WTC11 (cell line): ENCODE data around the gene PEAK1. TPM values are rescaled to one million over a fixed set of nuclear protein-coding genes. Genes with fewer than 3 reads are reported as not detected.

Experiments
- ATAC-seq: fragments of 200-7000 bp; cut with Tn5 transposase; 2 replicates; pipeline ENCODE4 v1.10.0; 2021; ENCODE audit warnings: mild to moderate bottlenecking, moderate library complexity
- CTCF ChIA-PET: fragments of 300-600 bp; sonication (Branson Sonifier 250); formaldehyde crosslinking; loops from one replicate; lab custom pipeline; 2021; ENCODE audit warnings: antibody characterized with exemption; lab: Charles Lee
- POLR2A ChIA-PET: fragments of 350-600 bp; sonication (Branson Sonifier 250); formaldehyde crosslinking; loops from one replicate; lab custom pipeline; 2021; ENCODE audit warnings: antibody characterized with exemption; lab: Charles Lee
- DNase-seq: peaks from one replicate; pipeline ENCODE4 v3.0.0; 2021; ENCODE audit warnings: low spot score
- H3K27ac Mint-ChIP-seq: 2 replicates; pipeline ENCODE4 v1.8.0; 2021; ENCODE audit warnings: mixed read lengths
- H3K27me3 Mint-ChIP-seq: 2 replicates; pipeline ENCODE4 v1.8.0; 2021; ENCODE audit warnings: low read depth, mild to moderate bottlenecking, moderate library complexity, mixed read lengths
- H3K36me3 Mint-ChIP-seq: 2 replicates; pipeline ENCODE4 v1.8.0; 2021; ENCODE audit warnings: mixed read lengths
- H3K4me1 Mint-ChIP-seq: 2 replicates; pipeline ENCODE4 v1.8.0; 2022; ENCODE audit warnings: mixed read lengths
- H3K4me3 Mint-ChIP-seq: 2 replicates; pipeline ENCODE4 v1.8.0; 2021; ENCODE audit warnings: mild to moderate bottlenecking, moderate library complexity, mixed read lengths
- H3K9me3 Mint-ChIP-seq: 2 replicates; pipeline ENCODE4 v1.8.0; 2021; ENCODE audit warnings: mixed read lengths
- CREB1 ChIP-seq: sonication (generic); formaldehyde crosslinking; IDR thresholded peaks from 2 replicates; pipeline ENCODE4 v1.8.0; 2023; ENCODE audit warnings: mild to moderate bottlenecking, missing genetic modification reagents
- IRF2 ChIP-seq: sonication (generic); formaldehyde crosslinking; IDR thresholded peaks from 2 replicates; pipeline ENCODE4 v1.8.0; 2022; ENCODE audit warnings: low read depth, missing genetic modification reagents, borderline replicate concordance
- JAZF1 ChIP-seq: fragments of 250-450 bp; sonication (Bioruptor Pico); IDR thresholded peaks from 2 replicates; pipeline ENCODE4 v1.9.0; 2021; ENCODE audit warnings: moderate library complexity, mild to moderate bottlenecking, inconsistent platforms
- JUN ChIP-seq: sonication (generic); formaldehyde crosslinking; IDR thresholded peaks from 2 replicates; pipeline ENCODE4 v1.8.0; 2023; ENCODE audit warnings: mild to moderate bottlenecking, missing genetic modification reagents
- KAT7 ChIP-seq: sonication (generic); formaldehyde crosslinking; IDR thresholded peaks from 2 replicates; pipeline ENCODE4 v1.8.1; 2023; ENCODE audit warnings: missing genetic modification reagents, mild to moderate bottlenecking, borderline replicate concordance
- MYBL2 ChIP-seq: sonication (generic); formaldehyde crosslinking; IDR thresholded peaks from 2 replicates; pipeline ENCODE4 v1.8.1; 2023; ENCODE audit warnings: mild to moderate bottlenecking, moderate library complexity, missing genetic modification reagents
- NFATC4 ChIP-seq: fragments of 250-450 bp; sonication (Bioruptor Pico); IDR thresholded peaks from 2 replicates; pipeline ENCODE4 v1.9.0; 2021; ENCODE audit warnings: mild to moderate bottlenecking
- RELA ChIP-seq: sonication (generic); formaldehyde crosslinking; IDR thresholded peaks from 2 replicates; pipeline ENCODE4 v1.8.1; 2022; ENCODE audit warnings: missing genetic modification reagents, mild to moderate bottlenecking, borderline replicate concordance
- TEAD1 ChIP-seq: sonication (generic); formaldehyde crosslinking; IDR thresholded peaks from 2 replicates; pipeline ENCODE4 v1.8.0; 2022; ENCODE audit warnings: mild to moderate bottlenecking, missing genetic modification reagents
- TEAD4 ChIP-seq: sonication (generic); formaldehyde crosslinking; IDR thresholded peaks from 2 replicates; pipeline ENCODE4 v1.8.0; 2022; ENCODE audit warnings: mild to moderate bottlenecking, missing genetic modification reagents
- total RNA-seq: library from RNA; stranded (reverse); gene quantifications from 3 replicates; pipeline ENCODE4 v1.2.3, GENCODE V29; 2021
- TF ChIP-seq, protein P1 (sequence below): fragments of 250-450 bp; sonication (Bioruptor Pico); conservative IDR thresholded peaks from 2 replicates; pipeline ENCODE4 v1.9.0; 2021; ENCODE audit warnings: mild to moderate bottlenecking
- TF ChIP-seq, protein P2 (sequence below): fragments of 200-600 bp; IDR thresholded peaks from 2 replicates; pipeline ENCODE4 v1.8.0; 2022; ENCODE audit warnings: antibody characterized with exemption
- TF ChIP-seq, protein P3 (sequence below): fragments of 250-450 bp; sonication (Bioruptor Pico); IDR thresholded peaks from 2 replicates; pipeline ENCODE4 v2.1.2; 2022; ENCODE audit warnings: mild to moderate bottlenecking, moderate library complexity
- TF ChIP-seq, protein P4 (sequence below): sonication (generic); formaldehyde crosslinking; IDR thresholded peaks from 2 replicates; pipeline ENCODE4 v1.8.1; 2023; ENCODE audit warnings: mild to moderate bottlenecking, moderate library complexity, missing genetic modification reagents
- TF ChIP-seq, protein P5 (sequence below): sonication (generic); formaldehyde crosslinking; IDR thresholded peaks from 2 replicates; pipeline ENCODE4 v1.8.1; 2023; ENCODE audit warnings: mild to moderate bottlenecking, missing genetic modification reagents, borderline replicate concordance
- TF ChIP-seq, protein P6 (sequence below): sonication (generic); formaldehyde crosslinking; IDR thresholded peaks from 2 replicates; pipeline ENCODE4 v1.8.1; 2023; ENCODE audit warnings: mild to moderate bottlenecking, missing genetic modification reagents, moderate library complexity
- TF ChIP-seq, protein P7 (sequence below): sonication (generic); formaldehyde crosslinking; IDR thresholded peaks from 2 replicates; pipeline ENCODE4 v1.8.0; 2023; ENCODE audit warnings: missing genetic modification reagents, mild to moderate bottlenecking, borderline replicate concordance

Gene PEAK1
- total RNA-seq, 1 experiment from 2014 or later: 49.0 TPM

DNA sequence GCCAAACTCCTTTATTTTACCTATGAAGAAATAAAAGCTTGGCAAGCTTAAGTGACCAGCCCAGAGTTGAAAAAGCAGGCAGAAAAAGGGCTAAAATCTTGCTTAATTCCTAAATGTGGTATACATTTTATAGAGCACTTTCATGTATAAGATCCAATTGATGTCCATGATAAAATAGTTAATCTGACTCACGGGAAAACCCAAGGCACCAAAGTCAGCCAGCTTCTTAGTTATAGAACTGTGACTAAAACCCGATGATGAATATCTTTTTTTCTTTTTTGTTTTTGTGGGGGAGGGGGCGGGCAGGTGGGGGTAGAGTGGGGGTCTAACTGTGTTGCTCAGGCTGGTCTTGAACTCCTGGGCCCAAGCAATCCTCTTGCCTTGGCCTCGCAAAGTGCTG is 71.4 kb downstream of the PEAK1 start:
- ATAC-seq: no peak
- peaks cover 14% of the 10 kb centered on the region for H3K36me3 Mint-ChIP-seq
- TF ChIP-seq NFATC4: no peak
- peaks cover 9% of the 10 kb centered on the region; the same call in 1 of the 2 replicates for H3K9me3 Mint-ChIP-seq
- no peak overlapping the region for H3K27ac Mint-ChIP-seq
- CTCF ChIA-PET: interaction anchor here (0.6 kb wide), 1 partner anchor 135 kb away, joined by 4 read pairs; no protein-coding TSS in a partner anchor
- peaks cover 18% of the 10 kb centered on the region for H3K4me1 Mint-ChIP-seq
- no peaks in the 10 kb centered on the region for H3K27me3 Mint-ChIP-seq
- POLR2A ChIA-PET: no interaction called here
- no peak overlapping the region for H3K4me3 Mint-ChIP-seq
- DNase-seq: no peak

DNA sequence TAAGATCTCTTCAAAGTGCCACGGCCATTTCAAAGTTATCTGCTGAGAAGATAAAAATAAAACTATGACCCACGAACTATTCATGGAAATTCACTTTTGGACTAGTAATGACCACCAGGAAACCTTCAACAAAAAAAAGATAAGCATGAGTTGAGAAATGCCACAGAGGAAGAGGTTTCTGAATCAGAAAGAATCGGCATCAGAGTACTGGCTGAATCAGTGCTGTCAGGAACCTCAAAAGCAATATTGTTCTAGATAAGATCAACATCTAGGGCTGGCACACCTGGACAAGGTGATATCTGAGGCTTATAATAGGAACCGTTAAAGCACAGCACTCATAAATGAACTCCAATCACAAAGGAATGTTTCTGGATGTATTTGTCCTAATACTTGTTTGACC is 72.7 kb downstream of the PEAK1 start:
- ChIA-PET CTCF (no interaction called here), POLR2A (no interaction called here)
- H3K36me3 Mint-ChIP-seq: peaks cover 24% of the 10 kb centered on the region
- ATAC-seq: no peak
- no peak for DNase-seq
- TF ChIP-seq, protein P1, sequence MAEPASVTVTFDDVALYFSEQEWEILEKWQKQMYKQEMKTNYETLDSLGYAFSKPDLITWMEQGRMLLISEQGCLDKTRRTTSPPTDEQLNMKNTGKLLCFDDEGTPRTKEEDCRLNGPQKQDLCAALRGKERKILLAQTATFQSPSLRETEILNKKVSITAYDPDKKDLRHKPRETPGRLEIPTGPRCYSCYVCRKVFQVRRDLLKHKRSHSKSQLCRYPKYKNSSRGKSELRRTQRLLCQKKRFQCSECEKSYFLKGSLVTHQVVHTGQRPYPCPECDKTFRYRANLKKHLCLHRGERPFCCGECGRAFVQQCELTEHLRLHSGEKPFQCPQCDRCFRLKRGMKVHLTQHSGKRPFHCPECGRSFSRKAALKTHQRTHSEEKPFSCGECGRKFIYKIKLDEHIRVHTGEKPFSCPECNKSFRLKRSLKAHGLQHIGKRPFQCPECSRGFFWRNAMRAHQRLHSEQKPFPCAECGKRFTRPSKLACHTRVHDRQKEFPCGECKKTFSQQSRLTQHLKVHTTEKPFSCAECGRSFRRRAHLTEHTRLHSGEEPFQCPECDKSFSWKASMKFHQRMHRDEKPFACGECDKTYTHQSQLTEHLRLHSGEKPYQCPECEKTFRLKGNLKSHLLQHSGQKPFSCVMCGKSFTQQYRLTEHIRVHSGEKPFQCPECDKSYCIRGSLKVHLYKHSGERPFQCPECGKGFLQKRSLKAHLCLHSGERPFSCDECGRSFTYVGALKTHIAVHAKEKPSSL (CRISPR knock-in tag): no peak
- TF ChIP-seq KAT7 (CRISPR knock-in tag): no peak
- no peak for TF ChIP-seq MYBL2 (CRISPR knock-in tag)
- TF ChIP-seq RELA (CRISPR knock-in tag): no peak
- TF ChIP-seq, protein P2, sequence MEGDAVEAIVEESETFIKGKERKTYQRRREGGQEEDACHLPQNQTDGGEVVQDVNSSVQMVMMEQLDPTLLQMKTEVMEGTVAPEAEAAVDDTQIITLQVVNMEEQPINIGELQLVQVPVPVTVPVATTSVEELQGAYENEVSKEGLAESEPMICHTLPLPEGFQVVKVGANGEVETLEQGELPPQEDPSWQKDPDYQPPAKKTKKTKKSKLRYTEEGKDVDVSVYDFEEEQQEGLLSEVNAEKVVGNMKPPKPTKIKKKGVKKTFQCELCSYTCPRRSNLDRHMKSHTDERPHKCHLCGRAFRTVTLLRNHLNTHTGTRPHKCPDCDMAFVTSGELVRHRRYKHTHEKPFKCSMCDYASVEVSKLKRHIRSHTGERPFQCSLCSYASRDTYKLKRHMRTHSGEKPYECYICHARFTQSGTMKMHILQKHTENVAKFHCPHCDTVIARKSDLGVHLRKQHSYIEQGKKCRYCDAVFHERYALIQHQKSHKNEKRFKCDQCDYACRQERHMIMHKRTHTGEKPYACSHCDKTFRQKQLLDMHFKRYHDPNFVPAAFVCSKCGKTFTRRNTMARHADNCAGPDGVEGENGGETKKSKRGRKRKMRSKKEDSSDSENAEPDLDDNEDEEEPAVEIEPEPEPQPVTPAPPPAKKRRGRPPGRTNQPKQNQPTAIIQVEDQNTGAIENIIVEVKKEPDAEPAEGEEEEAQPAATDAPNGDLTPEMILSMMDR: no peak
- TF ChIP-seq, protein P3, sequence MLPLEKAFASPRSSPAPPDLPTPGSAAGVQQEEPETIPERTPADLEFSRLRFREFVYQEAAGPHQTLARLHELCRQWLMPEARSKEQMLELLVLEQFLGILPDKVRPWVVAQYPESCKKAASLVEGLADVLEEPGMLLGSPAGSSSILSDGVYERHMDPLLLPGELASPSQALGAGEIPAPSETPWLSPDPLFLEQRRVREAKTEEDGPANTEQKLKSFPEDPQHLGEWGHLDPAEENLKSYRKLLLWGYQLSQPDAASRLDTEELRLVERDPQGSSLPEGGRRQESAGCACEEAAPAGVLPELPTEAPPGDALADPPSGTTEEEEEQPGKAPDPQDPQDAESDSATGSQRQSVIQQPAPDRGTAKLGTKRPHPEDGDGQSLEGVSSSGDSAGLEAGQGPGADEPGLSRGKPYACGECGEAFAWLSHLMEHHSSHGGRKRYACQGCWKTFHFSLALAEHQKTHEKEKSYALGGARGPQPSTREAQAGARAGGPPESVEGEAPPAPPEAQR (CRISPR knock-in tag): no peak
- no peak for TF ChIP-seq JAZF1 (CRISPR knock-in tag)
- TF ChIP-seq, protein P4, sequence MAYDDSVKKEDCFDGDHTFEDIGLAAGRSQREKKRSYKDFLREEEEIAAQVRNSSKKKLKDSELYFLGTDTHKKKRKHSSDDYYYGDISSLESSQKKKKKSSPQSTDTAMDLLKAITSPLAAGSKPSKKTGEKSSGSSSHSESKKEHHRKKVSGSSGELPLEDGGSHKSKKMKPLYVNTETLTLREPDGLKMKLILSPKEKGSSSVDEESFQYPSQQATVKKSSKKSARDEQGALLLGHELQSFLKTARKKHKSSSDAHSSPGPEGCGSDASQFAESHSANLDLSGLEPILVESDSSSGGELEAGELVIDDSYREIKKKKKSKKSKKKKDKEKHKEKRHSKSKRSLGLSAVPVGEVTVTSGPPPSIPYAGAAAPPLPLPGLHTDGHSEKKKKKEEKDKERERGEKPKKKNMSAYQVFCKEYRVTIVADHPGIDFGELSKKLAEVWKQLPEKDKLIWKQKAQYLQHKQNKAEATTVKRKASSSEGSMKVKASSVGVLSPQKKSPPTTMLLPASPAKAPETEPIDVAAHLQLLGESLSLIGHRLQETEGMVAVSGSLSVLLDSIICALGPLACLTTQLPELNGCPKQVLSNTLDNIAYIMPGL: no peak
- TF ChIP-seq, protein P5, sequence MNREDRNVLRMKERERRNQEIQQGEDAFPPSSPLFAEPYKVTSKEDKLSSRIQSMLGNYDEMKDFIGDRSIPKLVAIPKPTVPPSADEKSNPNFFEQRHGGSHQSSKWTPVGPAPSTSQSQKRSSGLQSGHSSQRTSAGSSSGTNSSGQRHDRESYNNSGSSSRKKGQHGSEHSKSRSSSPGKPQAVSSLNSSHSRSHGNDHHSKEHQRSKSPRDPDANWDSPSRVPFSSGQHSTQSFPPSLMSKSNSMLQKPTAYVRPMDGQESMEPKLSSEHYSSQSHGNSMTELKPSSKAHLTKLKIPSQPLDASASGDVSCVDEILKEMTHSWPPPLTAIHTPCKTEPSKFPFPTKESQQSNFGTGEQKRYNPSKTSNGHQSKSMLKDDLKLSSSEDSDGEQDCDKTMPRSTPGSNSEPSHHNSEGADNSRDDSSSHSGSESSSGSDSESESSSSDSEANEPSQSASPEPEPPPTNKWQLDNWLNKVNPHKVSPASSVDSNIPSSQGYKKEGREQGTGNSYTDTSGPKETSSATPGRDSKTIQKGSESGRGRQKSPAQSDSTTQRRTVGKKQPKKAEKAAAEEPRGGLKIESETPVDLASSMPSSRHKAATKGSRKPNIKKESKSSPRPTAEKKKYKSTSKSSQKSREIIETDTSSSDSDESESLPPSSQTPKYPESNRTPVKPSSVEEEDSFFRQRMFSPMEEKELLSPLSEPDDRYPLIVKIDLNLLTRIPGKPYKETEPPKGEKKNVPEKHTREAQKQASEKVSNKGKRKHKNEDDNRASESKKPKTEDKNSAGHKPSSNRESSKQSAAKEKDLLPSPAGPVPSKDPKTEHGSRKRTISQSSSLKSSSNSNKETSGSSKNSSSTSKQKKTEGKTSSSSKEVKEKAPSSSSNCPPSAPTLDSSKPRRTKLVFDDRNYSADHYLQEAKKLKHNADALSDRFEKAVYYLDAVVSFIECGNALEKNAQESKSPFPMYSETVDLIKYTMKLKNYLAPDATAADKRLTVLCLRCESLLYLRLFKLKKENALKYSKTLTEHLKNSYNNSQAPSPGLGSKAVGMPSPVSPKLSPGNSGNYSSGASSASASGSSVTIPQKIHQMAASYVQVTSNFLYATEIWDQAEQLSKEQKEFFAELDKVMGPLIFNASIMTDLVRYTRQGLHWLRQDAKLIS: no peak
- TF ChIP-seq IRF2: no peak
- TF ChIP-seq, protein P6, sequence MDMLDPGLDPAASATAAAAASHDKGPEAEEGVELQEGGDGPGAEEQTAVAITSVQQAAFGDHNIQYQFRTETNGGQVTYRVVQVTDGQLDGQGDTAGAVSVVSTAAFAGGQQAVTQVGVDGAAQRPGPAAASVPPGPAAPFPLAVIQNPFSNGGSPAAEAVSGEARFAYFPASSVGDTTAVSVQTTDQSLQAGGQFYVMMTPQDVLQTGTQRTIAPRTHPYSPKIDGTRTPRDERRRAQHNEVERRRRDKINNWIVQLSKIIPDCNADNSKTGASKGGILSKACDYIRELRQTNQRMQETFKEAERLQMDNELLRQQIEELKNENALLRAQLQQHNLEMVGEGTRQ: no peak
- TF ChIP-seq, protein P7, sequence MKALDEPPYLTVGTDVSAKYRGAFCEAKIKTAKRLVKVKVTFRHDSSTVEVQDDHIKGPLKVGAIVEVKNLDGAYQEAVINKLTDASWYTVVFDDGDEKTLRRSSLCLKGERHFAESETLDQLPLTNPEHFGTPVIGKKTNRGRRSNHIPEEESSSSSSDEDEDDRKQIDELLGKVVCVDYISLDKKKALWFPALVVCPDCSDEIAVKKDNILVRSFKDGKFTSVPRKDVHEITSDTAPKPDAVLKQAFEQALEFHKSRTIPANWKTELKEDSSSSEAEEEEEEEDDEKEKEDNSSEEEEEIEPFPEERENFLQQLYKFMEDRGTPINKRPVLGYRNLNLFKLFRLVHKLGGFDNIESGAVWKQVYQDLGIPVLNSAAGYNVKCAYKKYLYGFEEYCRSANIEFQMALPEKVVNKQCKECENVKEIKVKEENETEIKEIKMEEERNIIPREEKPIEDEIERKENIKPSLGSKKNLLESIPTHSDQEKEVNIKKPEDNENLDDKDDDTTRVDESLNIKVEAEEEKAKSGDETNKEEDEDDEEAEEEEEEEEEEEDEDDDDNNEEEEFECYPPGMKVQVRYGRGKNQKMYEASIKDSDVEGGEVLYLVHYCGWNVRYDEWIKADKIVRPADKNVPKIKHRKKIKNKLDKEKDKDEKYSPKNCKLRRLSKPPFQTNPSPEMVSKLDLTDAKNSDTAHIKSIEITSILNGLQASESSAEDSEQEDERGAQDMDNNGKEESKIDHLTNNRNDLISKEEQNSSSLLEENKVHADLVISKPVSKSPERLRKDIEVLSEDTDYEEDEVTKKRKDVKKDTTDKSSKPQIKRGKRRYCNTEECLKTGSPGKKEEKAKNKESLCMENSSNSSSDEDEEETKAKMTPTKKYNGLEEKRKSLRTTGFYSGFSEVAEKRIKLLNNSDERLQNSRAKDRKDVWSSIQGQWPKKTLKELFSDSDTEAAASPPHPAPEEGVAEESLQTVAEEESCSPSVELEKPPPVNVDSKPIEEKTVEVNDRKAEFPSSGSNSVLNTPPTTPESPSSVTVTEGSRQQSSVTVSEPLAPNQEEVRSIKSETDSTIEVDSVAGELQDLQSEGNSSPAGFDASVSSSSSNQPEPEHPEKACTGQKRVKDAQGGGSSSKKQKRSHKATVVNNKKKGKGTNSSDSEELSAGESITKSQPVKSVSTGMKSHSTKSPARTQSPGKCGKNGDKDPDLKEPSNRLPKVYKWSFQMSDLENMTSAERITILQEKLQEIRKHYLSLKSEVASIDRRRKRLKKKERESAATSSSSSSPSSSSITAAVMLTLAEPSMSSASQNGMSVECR (CRISPR knock-in tag): no peak
- TF ChIP-seq TEAD1 (CRISPR knock-in tag): no peak
- TF ChIP-seq JUN (CRISPR knock-in tag): no peak
- TF ChIP-seq CREB1 (CRISPR knock-in tag): no peak
- TF ChIP-seq TEAD4 (CRISPR knock-in tag): no peak
- H3K9me3 Mint-ChIP-seq: peaks cover 18% of the 10 kb centered on the region
- H3K4me3 Mint-ChIP-seq: no peak overlapping the region
- no peak overlapping the region for H3K27ac Mint-ChIP-seq
- H3K27me3 Mint-ChIP-seq: no peaks in the 10 kb centered on the region
- H3K4me1 Mint-ChIP-seq: peaks cover 16% of the 10 kb centered on the region
